Mesenchymal stem cell (in vitro differentiated cells and primary cell): ENCODE measurements around the gene TRHDE.

Experiments
- DNase-seq: peaks from one replicate; pipeline ENCODE4 v3.0.0-alpha.2; 2013
- H2AFZ ChIP-seq: one replicate; pipeline ENCODE4 v1.6.1; 2013; ENCODE audit warnings: low read depth, mild to moderate bottlenecking, control low read depth, inconsistent platforms, low read length, moderate library complexity
- H2AK5ac ChIP-seq: 2 replicates; pipeline ENCODE4 v1.6.1; 2013; ENCODE audit warnings: low read length, moderate library complexity, mild to moderate bottlenecking, inconsistent platforms; ENCODE audit not compliant: severe bottlenecking
- H2BK120ac ChIP-seq: one replicate; pipeline ENCODE4 v1.6.1; 2013; ENCODE audit warnings: low read depth, mild to moderate bottlenecking, inconsistent platforms, low read length, moderate library complexity
- H2BK12ac ChIP-seq, 2 experiments: one replicate each; pipeline ENCODE4 v1.6.1; 2013; ENCODE audit warnings: inconsistent platforms in 2 of 2, low read length in 2 of 2, mild to moderate bottlenecking in 2 of 2, moderate library complexity in 2 of 2, control low read depth in 1 of 2
- H2BK15ac ChIP-seq: one replicate; pipeline ENCODE4 v1.6.1; 2013; ENCODE audit warnings: mild to moderate bottlenecking, low read depth, inconsistent platforms; ENCODE audit not compliant: poor library complexity, severe bottlenecking
- H2BK5ac ChIP-seq: 2 replicates; pipeline ENCODE4 v1.6.1; 2013; ENCODE audit warnings: low read depth, mild to moderate bottlenecking, low read length, control low read depth, inconsistent platforms; ENCODE audit not compliant: poor library complexity, severe bottlenecking
- H3K14ac ChIP-seq, 2 experiments: one replicate each; pipeline ENCODE4 v1.6.1; 2013; ENCODE audit warnings: inconsistent platforms in 2 of 2, low read length in 2 of 2, control low read depth in 1 of 2, mild to moderate bottlenecking in 1 of 2, moderate library complexity in 1 of 2
- H3K18ac ChIP-seq, 2 experiments: one replicate each; pipeline ENCODE4 v1.6.1; 2013; ENCODE audit warnings: inconsistent platforms in 2 of 2, low read length in 2 of 2, control low read depth in 1 of 2, low read depth in 1 of 2, mild to moderate bottlenecking in 1 of 2
- H3K23ac ChIP-seq, 2 experiments: one replicate each; pipeline ENCODE4 v1.6.1; 2013; ENCODE audit warnings: inconsistent platforms in 2 of 2, low read length in 2 of 2, mild to moderate bottlenecking in 2 of 2, moderate library complexity in 2 of 2, control low read depth in 1 of 2
- H3K27ac ChIP-seq: 2 replicates; pipeline ENCODE4 v1.5.1; 2013; ENCODE audit warnings: mild to moderate bottlenecking, moderate library complexity, low read length, control low read depth, inconsistent platforms; ENCODE audit not compliant: poor library complexity, severe bottlenecking
- H3K27me3 ChIP-seq, 2 experiments: 2 replicates each; pipeline versions ENCODE4 v1.6.1 to v1.7.0; 2013; ENCODE audit warnings: low read length in 2 of 2, mild to moderate bottlenecking in 2 of 2, moderate library complexity in 2 of 2, control low read depth in 1 of 2, inconsistent platforms in 1 of 2; ENCODE audit not compliant: control insufficient read depth in 1 of 2, insufficient read depth in 1 of 2
- H3K36me3 ChIP-seq, 2 experiments: 2 replicates each; pipeline versions ENCODE4 v1.6.1 to v1.7.0; 2013; ENCODE audit warnings: low read length in 2 of 2, control low read depth in 1 of 2, inconsistent platforms in 1 of 2, low read depth in 1 of 2, mild to moderate bottlenecking in 1 of 2; ENCODE audit not compliant: insufficient read depth in 2 of 2, control insufficient read depth in 1 of 2
- H3K4ac ChIP-seq, 2 experiments: one replicate each; pipeline ENCODE4 v1.6.1; 2013; ENCODE audit warnings: inconsistent platforms in 2 of 2, low read length in 2 of 2, mild to moderate bottlenecking in 2 of 2, moderate library complexity in 2 of 2, control low read depth in 1 of 2, low read depth in 1 of 2
- H3K4me1 ChIP-seq: 2 replicates; pipeline ENCODE4 v1.6.1; 2013; ENCODE audit warnings: low read depth, low read length, control low read depth; ENCODE audit not compliant: control insufficient read depth, insufficient read depth
- H3K4me2 ChIP-seq: 2 replicates; pipeline ENCODE4 v1.6.1; 2013; ENCODE audit warnings: low read length, mild to moderate bottlenecking, inconsistent platforms; ENCODE audit not compliant: poor library complexity, severe bottlenecking
- H3K4me3 ChIP-seq, 2 experiments: 2 replicates each; pipeline versions ENCODE4 v1.5.1 to v1.7.0; 2013; ENCODE audit warnings: low read length in 2 of 2, mild to moderate bottlenecking in 2 of 2, control low read depth in 1 of 2, low read depth in 1 of 2; ENCODE audit not compliant: insufficient read depth in 1 of 2
- H3K79me1 ChIP-seq: replicated peaks from 2 replicates; pipeline ENCODE4 v1.6.1; 2013; ENCODE audit warnings: mild to moderate bottlenecking, control low read depth, low read length, inconsistent platforms; ENCODE audit not compliant: poor library complexity, severe bottlenecking
- H3K9ac ChIP-seq: 2 replicates; pipeline ENCODE4 v1.7.0; 2013; ENCODE audit warnings: mild to moderate bottlenecking, low read length, moderate library complexity
- H3K9me3 ChIP-seq: 2 replicates; pipeline ENCODE4 v1.7.0; 2013; ENCODE audit warnings: mild to moderate bottlenecking, low read length; ENCODE audit not compliant: control insufficient read depth
- H4K8ac ChIP-seq: one replicate; pipeline ENCODE4 v1.6.1; 2013; ENCODE audit warnings: inconsistent platforms, mild to moderate bottlenecking, low read length, moderate library complexity
- H4K91ac ChIP-seq: one replicate; pipeline ENCODE4 v1.6.1; 2013; ENCODE audit warnings: mild to moderate bottlenecking, low read length, inconsistent platforms
- WGBS: methylation state at CpG from one replicate; pipeline ENCODE4 v1.1.7; 2013; ENCODE audit warnings: mixed read lengths; 5-methylcytosine and 5-hydroxymethylcytosine counted together

Gene TRHDE

GRCh38 chr12:72276181-72276805, 4.1 kb downstream of the TRHDE start:
- H3K23ac ChIP-seq = no peak overlapping the region
- WGBS = 40% methylated on average over 1 of the region's 3 CpGs
- no peak overlapping the region for H2BK120ac ChIP-seq
- no peak overlapping the region for H3K9ac ChIP-seq
- H3K27me3 ChIP-seq = peaks cover 3 to 44% of the 10 kb centered on the region in 2 experiments
- no peak overlapping the region for H2BK15ac ChIP-seq
- no peak overlapping the region for H2BK12ac ChIP-seq
- no peak overlapping the region for H4K91ac ChIP-seq
- H3K36me3 ChIP-seq = no peaks in the 10 kb centered on the region
- no peak overlapping the region for H2AFZ ChIP-seq
- no peaks in the 10 kb centered on the region for H3K79me1 ChIP-seq
- DNase-seq = no peak
- no peak overlapping the region for H3K18ac ChIP-seq
- H3K4me1 ChIP-seq = peaks cover 13% of the 10 kb centered on the region
- no peak overlapping the region for H3K4me2 ChIP-seq
- no peak overlapping the region for H3K14ac ChIP-seq
- no peak overlapping the region for H2AK5ac ChIP-seq
- H3K9me3 ChIP-seq = no peaks in the 10 kb centered on the region
- no peak overlapping the region for H4K8ac ChIP-seq
- H3K4me3 ChIP-seq = no peak overlapping the region
- H3K4ac ChIP-seq = no peak overlapping the region
- H2BK5ac ChIP-seq = no peak overlapping the region
- H3K27ac ChIP-seq = no peak overlapping the region

GRCh38 chr12:72277415-72277814, 5.2 kb downstream of the TRHDE start:
- H3K36me3 ChIP-seq = no peaks in the 10 kb centered on the region
- peak; percentile 35 for DNase-seq
- peaks cover 13% of the 10 kb centered on the region for H3K4me1 ChIP-seq
- no peak overlapping the region for H2BK120ac ChIP-seq
- H4K91ac ChIP-seq = no peak overlapping the region
- WGBS = no CpG with 5 or more reads among the region's 2 CpGs
- H2BK15ac ChIP-seq = no peak overlapping the region
- no peak overlapping the region for H3K14ac ChIP-seq
- no peak overlapping the region for H3K4me3 ChIP-seq
- no peaks in the 10 kb centered on the region for H3K79me1 ChIP-seq
- no peak overlapping the region for H2AK5ac ChIP-seq
- no peak overlapping the region for H2BK5ac ChIP-seq
- H3K23ac ChIP-seq = no peak overlapping the region
- no peak overlapping the region for H3K4me2 ChIP-seq
- no peak overlapping the region for H3K9ac ChIP-seq
- H3K27ac ChIP-seq = no peak overlapping the region
- H4K8ac ChIP-seq = no peak overlapping the region
- H3K27me3 ChIP-seq = peaks cover 3 to 35% of the 10 kb centered on the region in 2 experiments
- no peaks in the 10 kb centered on the region for H3K9me3 ChIP-seq
- H3K18ac ChIP-seq = no peak overlapping the region
- H2BK12ac ChIP-seq = no peak overlapping the region
- H2AFZ ChIP-seq = no peak overlapping the region
- H3K4ac ChIP-seq = no peak overlapping the region

- Histone ChIP-seq H3K14ac (no peak overlapping the region), H3K4ac (no peak overlapping the region), H3K27me3 (peaks cover 1 to 21% of the 10 kb centered on the region in 2 experiments), H3K23ac (no peak overlapping the region), H2BK5ac (no peak overlapping the region), H2AFZ (no peak overlapping the region), H3K27ac (no peak overlapping the region), H4K8ac (no peak overlapping the region), H3K18ac (no peak overlapping the region), H3K36me3 (no peaks in the 10 kb centered on the region), H4K91ac (no peak overlapping the region), H3K9ac (no peak overlapping the region), H3K4me1 (peaks cover 5% of the 10 kb centered on the region), H2BK12ac (no peak overlapping the region), H2AK5ac (no peak overlapping the region), H3K4me2 (no peak overlapping the region), H2BK15ac (no peak overlapping the region), H3K9me3 (no peaks in the 10 kb centered on the region), H3K4me3 (no peak overlapping the region), H2BK120ac (no peak overlapping the region), H3K79me1 (no peaks in the 10 kb centered on the region)
- 44% methylated on average over 2 of the region's 2 CpGs for WGBS
- DNase-seq = no peak
Observed at GRCh38 chr12:72278894-72279293, 6.7 kb downstream of the TRHDE start.

- DNase-seq = peak; percentile 60
- no peak overlapping the region for H3K4ac ChIP-seq
- WGBS = 20% methylated on average over 1 of the region's 4 CpGs
- H3K4me3 ChIP-seq = no peak overlapping the region
- H3K14ac ChIP-seq = no peak overlapping the region
- H3K4me2 ChIP-seq = no peak overlapping the region
- H2BK15ac ChIP-seq = no peak overlapping the region
- no peak overlapping the region for H3K27ac ChIP-seq
- H2BK120ac ChIP-seq = no peak overlapping the region
- H2BK12ac ChIP-seq = no peak overlapping the region
- H4K8ac ChIP-seq = no peak overlapping the region
- H3K9ac ChIP-seq = no peak overlapping the region
- no peak overlapping the region for H4K91ac ChIP-seq
- H3K27me3 ChIP-seq = peaks cover 0 to 9% of the 10 kb centered on the region in 2 experiments
- no peak overlapping the region for H3K23ac ChIP-seq
- peaks cover 4% of the 10 kb centered on the region for H3K4me1 ChIP-seq
- H2AK5ac ChIP-seq = no peak overlapping the region
- no peak overlapping the region for H3K18ac ChIP-seq
- H3K79me1 ChIP-seq = peaks cover 2% of the 10 kb centered on the region
- no peak overlapping the region for H2AFZ ChIP-seq
- no peaks in the 10 kb centered on the region for H3K9me3 ChIP-seq
- no peak overlapping the region for H2BK5ac ChIP-seq
- no peaks in the 10 kb centered on the region for H3K36me3 ChIP-seq
Observed at GRCh38 chr12:72281126-72281525, 9.0 kb downstream of the TRHDE start.
